Left renal pelvis (tissue), 4 donors: ENCODE results near the gene UTS2R. TPM values are rescaled to one million over a fixed set of nuclear protein-coding genes. Genes with fewer than 3 reads are reported as not detected.
"Not testable (repeated sequence)": the region's sequence is repeated elsewhere in the genome, so short reads cannot be mapped to it uniquely, and the experiment has no call there.

ENCODE experiments used
- DNase-seq, 4 donors: peaks; one replicate each; pipeline ENCODE4 v3.0.0-alpha.2; 2013; ENCODE audit warnings: low read depth in 4 of 4, low spot score in 3 of 4
- polyA plus RNA-seq, 4 donors: library from polyadenylated mRNA; unstranded; fragments of 120-200 nt; gene quantifications; one replicate each; pipeline ENCODE4 v1.2.1, GENCODE V29; 2013; ENCODE audit not compliant: insufficient read length in 4 of 4

The UTS2R gene
- polyA plus RNA-seq, 4 donors = 0.19 to 1.2 (median 0.25) TPM

DNA sequence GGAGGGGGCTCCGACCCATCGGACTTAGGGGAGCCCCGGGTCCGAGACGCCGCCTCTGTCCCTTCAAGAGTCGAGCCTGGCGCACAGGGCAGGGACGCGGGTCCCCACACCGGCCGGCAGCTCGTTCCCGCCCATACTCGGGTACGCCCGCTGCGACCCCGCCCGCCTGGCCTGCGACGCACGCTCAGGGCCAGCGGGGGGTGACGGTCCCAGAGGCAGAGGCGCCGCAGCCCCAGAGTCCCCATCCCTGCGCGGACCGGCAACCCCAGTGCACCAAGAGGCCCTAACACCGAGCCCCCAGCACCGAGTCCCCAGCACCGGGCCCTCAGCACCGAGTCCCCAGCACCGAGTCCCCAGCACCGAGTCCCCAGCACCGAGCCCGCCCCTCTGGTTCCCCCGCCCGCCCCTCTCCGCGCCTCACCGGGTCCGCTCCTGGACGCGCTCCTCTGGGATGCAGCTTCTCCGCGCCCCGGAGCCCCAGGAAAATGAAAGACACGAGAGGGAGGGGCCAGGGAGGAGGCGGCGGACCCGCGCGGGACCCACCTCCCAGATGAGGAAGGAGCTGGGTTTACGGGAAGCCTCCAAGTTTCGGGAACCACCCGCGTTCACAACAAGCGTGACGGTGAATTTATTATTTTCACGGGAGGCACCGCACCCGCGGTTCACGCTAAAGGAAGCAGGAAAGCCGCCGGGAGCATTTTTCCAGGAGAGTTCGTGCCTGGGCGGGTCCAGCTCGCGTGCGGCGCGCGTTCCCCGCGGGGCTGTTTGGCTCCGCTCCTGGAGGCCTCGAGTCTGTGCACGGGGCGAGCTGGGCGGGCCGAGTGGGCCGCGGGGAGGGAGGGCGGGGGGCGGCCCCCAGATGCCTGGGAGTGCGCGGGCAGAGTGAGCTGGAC is 38.0 kb upstream of the UTS2R start, which contains the start of gene SECTM1:
Gene SECTM1, minus strand, starts transcription at position 488 of the 893 bp plus-strand sequence. CDS start 6,526 bp downstream, outside the sequence.
- no peak for DNase-seq

DNA sequence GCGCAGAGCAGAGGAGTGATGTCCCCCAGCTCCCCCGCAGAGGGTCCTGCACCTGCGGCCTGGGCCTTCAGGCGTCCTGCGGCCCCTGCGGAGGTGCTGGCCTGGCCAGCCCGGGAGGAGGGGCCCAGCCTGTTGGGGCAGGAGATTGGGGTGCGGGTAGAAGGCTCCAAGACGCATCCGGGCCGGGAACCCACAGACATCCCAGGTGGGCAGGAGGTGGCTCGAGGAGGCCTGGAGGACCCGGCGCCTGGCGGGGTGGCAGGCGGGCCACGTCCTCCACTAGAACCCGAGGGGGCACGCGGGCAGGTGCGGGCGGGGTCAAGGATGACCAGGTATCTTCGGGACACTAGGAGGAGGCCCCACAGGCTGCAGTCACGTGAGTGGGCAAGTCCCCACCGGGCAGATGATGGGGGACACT is 37.4 kb upstream of the UTS2R start:
- no peak for DNase-seq

DNA sequence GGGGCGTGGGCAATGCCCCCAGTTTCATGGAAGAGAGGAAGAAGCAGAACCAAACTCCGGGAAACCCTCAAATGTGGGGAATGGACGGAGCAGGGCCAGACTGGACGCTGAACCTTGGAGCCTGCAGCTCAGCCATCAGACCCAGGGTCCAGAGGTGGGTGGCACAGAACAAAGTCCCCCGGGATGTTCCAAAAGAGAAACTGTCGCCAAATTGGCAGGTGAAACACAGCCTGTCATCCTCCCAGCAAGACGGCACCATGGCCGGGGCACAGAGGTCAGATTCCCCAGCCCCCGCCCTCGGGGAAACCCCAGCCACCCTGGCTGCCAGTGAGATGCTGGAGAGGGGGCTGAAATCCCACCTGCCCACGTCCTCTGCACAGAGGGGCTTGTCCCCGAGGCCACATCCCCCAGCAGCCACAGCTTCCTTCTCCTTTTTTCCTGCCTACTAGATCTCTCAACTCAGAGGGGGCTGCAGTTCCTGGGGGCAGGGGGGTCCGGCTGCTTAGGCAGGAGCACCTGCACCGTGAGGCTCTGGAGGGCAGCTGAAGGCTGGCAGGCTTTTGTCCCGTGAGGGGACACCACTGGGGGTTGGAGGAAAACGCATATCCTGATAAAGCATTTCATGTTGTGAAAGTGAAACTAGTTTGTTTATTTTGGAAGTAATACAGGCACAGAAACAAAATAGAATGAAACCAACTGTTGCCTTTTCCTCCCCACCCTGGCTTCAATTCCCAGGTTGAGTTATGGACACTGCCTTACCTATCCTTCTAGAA is 36.8 kb upstream of the UTS2R start:
- DNase-seq = no peak

DNA sequence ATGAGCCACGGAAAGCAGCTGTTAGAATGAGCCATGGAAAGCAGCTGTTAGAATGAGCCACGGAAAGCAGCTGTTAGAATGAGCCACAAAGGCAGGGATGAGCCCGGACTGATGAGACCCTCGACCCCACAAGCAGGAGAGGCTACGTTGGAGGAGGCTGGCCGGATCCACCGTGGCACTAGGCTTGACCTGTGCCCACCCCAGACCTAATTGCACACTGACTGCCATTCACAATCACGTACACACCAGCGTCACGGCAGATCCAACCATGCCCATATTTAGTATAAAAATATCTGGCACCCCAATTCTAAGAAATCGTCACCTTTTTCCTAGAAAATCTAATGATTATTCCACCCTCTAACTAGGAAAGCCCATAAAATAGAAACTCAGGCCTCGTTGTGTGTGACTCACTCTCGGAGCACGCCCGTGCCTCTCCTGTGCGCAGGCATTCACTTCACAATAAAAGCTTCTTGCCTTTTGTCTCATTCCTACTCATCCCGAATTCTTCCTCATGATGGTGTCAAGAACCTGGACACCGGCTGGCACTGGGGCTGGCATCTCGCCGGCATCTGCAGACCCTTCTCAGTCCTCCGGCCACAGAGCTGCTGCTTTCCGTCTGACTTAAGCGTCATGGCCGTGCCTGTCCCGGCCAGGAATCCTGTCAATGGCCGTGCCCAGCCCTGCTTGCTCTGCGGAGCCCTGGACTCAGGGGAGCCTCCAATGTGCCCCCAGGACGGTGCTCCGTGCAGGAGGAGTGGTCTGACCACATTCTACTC is 32.5 kb upstream of the UTS2R start:
- no peak for DNase-seq

DNA sequence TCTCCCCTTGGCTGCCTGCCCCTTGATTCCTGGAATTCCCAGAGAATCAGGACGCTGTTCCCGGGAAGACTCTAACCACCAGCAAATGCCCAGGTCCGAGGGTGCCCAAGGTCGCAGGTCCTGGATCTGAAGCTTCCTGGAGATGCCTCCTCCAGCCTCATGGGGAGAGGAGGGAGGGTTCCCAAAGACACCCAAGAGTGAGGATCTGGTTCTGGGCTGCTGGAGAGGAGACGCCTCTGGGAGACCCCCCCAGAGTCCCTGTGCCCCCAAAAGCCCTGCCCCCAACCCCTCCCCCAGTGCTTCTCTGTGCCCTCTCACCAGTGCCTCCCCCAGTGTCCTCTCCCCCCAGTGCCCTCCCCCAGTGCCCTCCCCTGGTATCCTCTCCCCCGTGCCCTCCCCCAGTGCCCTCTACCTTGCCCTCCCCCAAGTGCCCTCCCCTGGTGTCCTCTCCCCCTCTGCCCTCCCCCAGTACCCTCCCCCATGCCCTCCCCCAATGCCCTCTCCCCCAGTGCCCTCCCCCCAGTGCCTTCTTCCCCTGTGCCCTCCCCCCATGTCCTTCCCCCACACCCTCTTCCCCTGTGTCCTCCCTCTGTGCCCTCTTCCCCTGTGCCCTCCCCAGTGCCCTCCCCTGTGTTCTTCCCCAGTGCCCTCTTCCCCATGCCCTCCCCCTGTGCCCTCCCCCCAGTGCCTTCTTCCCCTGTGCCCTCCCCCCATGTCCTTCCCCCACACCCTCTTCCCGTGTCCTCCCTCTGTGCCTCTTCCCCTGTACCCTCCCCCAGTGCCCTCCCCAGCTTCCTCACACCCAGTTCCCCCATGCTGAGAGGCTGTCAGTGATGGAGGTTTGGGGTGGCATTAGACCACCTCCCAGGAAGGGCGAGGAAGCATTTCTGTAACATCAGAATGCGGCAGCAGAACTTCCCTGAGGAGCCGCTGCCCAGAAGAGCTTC is 31.7 kb upstream of the UTS2R start:
- no peak for DNase-seq

DNA sequence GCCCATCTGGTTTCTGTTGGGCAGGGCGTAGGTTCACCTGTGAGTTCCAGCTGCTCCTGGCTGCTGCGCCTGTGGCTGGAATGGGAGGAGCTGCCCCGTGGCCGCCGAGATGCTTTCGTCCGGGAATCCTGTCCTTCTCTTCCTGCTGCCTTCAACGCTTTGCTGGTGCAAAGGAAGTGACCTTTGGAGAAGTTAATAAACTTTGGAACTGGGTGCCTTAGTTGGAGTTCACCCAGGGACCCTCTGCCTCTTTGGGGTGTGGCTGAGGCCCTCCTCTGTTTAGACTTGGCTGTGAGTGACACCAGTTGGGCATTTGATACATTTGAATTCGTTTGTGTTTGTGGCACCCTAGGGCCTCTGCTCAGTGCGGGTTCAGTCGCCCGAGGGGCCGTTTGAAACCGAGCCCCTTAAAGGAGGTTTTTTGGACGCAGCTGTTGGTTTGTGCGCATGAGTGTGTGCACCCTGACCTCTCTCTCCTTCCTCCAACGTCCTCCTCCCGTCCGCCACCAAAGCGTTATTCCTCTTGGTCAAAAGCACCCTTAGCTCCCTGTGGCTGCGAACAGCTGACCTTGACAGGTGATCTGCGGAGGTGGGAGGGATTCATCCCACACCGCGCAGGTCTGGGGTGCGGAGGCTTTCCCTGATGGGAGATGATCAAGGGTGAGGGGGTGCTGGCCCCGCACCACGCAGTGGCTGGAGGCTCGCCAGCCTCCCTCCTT is 29.0 kb upstream of the UTS2R start:
- no peak for DNase-seq

DNA sequence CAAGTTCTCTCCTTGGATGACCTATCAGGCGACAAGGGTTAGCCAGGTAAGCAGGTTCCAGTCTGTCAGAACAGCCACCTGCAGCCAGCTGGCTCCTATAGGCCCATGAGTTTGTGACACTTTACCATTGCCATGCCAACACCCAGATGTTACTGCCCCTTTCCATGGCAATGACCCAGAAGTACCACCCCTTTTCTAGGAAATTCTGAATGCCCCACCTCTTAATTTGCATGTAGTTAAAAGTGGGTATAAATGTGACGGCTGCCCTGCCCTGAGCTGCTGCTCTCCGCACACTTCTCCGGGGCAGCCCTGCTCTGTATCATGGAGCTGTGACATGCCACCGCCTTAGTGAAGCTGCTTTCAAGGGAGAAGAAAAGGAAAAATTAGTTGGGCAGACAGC is 28.0 kb upstream of the UTS2R start:
- no peak for DNase-seq

DNA sequence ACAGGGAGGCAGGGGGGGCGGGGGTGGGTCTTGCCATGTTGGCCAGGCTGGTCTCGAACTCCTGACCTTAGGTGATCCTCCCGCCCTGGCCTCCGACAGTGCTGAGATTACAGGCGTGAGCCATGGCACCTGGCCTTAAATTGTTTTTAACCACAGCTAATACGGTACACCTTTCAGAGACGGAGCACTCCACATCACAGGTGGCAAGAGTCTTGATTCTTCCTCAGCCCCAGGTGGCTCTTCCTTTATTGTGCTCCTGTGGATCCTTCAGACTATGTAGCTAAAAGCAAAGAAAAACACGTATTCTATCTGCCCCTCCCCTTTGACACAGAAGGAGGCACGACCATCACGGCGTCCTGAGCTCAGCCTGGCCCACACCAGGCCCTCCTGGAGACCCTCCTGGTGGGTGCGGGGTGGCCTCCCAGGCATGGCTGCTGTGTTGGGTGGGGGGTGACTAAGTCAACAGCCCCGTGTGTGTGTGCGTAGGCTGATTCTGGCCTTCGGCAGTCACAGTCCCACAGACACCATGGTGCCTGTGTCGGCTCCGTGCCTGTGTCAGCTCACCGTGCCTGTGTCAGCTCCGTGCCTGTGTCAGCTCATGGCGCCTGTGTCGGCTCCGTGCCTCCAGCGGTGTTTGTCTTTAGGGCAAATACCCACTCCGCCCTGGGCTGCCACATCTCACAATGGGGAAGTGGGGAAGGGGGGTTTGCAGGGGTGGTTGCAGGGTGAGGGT is 27.2 kb upstream of the UTS2R start:
- DNase-seq = no peak

DNA sequence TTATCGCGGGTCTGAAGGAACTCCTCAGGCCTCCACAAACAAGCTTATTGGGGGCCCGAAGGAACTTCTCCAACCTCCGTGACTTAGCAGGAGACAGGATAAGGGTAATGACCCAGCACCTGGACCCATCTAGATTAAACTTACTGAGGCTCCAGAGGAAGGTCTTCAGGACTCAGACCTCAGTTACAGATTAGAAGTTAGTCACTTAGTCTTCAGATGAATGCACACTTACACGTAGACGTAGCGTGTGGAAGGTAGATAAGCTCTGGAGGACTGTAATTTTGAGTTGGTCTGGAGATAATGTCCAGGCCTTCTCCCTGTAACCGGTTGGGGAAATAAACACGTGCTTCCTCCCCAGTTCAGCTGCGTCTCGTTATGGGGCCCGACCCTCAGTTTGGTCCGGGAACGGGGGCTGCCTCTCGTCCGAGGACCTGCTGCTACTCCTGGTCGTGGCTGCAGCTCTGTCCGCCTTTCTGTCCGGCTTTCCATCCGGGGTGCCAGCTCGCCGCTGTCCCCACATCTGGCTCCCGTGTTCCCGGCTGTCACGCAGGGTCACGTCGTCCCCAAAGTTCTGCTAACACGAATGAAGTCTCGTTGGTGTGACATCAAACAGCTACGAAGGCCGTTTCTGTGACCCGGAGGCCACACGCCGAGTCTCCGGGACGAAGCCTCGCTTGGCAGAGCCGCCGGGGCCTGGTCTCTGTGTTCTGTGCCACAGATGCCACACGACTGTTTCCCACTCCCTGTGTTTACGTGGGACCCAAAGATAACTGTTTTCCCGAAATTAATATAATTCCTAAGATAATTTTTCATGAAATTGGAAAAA is 26.2 kb upstream of the UTS2R start:
- no peak for DNase-seq

DNA sequence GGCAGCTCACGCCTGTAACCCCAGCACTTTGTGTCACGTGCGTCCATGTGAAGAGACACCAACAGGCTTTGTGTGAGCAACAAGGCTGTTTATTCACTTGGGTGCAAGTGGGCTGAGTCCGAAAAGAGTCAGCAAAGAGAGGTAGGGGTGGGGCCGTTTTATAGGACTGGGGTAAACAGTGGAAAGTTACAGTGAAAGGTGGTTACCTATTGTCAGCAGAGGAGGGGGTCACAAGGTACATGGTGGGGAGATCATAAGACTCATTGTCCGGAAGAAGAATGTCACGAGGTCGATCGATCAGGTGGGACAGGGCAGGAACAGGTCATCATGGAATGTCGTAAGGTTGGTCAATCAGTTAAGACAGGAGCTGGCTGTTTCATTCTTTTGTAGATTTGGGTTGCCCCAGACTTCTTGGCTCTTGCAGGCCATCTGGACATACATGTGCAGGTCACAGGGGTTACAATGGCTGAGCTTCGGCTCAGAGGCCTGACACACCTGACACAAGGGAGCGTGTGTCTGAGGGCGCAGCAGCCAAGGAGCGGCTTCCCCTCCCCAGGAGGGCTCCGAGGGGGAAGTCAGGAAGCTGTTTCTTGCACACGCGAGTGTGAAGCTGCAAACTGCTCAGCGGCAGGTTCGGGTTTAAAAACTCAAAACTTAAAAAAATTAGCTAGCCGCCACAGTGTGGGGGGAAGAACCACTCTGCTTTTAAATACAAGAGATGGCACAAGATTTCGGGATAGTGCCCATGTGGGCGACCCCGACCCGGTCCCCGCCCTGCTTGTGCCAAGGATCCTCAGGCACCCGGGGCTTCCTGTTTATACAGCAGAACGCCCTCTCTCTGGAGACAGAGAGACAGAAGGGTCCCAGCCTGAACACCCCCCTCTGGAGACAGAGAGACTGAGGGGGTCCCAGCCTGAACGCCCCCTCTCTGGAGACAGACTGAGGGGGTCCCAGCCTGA is 24.9 kb upstream of the UTS2R start:
- no peak for DNase-seq

DNA sequence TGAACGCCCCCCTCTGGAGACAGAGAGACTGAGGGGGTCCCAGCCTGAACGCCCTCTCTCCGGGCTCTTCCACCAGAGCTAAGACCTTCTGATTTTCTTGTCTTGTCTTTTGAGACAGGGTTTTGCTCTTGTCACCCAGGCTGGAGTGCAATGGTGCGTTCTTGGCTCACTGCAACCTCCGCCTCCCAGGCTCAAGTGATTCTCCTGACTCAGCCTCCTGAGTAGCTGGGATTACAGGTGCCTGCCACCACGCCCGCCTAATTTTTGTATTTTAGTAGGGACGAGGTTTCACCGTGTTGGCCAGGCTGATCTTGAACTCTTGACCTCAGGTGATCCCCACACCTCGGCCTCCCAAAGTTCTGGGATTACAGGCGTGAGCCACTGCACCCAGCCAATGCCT is 23.6 kb upstream of the UTS2R start:
- DNase-seq = not testable (repeated sequence)

DNA sequence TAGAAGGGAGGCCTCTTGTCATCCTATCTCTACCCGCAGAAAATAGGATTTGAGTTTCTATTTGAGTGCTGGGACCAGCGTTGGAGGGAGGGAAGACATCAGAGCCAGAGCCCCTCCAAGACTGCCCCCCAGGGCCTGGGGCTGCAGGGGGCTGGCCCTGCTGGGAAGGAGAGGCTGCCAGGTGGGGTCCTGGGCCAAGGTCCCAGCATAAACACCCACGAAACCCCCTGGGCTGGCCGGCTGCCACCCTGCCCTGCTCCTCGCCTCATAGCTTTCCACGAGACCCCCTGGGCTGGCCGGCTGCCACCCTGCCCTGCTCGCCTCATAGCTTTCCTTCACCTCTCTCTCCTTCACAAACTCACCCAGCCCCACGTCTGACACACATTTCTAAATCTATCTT is 23.1 kb upstream of the UTS2R start:
- DNase-seq = no peak

DNA sequence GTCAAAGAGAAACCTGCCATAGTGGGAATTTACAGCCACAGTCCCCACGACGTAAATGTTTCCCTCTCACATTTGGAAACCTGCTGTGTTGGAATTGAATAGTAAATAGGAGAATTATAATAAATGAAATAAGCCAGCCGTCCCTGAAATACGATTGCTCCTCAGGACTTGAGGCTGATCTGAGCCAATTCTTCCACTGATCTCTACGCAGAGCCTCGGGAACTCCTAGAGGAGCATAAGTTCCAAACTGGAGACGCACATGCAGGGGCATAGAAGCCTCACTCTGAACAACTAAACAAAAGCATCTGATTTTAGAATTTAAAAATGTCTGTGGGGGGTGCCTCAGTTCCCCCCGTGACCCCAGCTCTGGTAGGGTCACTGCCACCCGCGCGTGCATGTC is 22.7 kb upstream of the UTS2R start:
- no peak for DNase-seq

DNA sequence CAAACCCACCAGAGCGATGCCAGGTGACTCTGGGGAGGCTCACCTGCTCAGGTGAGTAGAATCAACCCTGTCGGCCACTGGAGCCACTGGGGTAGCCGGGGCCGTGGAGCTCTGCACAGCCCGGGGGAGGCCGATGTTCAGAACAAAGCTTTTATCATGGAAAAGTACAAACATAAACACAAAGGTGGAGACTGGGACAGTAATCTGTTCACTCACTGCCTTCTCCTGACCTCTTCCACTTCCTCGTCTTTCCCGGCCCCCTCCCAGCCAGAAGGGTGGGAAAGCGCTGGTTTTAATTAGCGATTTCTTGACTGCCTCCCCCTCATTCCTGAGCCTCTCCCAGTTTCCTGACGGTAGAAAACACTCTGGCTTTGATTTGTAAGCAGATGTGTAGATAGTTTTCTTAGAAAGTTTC is 22.3 kb upstream of the UTS2R start:
- no peak for DNase-seq

DNA sequence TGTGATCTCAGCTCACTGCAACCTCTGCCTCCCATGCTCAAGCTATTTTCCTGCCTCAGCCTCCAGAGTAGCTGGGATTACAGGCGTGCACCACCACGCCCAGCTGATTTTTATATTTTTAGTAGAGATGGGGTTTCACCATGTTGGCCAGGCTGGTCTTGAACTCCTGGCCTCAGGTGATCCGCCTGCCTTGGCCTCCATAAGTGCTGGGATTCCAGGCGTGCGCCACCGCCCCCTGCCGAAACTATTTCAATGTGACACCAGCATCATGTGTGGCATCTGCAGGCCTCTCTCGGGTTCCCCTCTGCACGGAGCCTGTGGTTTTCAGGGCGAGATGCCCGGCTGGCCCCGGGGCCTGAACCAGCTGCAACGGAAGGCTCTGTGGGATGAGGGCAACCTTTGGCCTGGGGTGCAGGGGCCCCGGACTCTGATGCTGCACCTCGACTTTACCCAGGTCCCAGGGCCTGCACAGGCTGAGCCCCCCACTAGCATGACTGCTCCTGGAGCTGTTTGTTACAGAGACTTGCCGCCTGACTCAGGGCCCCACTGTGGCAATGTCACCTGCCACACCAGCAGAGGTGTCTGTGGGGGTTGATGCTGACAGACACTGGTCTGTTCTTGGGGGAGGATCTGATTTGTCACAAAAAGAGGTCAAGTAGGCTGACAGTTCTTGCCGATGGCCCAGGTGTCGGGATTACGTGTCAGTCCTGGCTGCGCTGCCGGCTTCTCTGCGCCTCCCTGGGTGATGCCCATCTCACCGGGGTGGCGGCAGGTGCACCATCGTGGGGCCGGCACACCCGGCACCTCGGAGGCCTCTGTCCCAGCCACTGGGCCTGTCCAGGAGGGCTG is 21.2 kb upstream of the UTS2R start:
- no peak for DNase-seq
